DMS53 (cell line): ENCODE results near the gene SLC24A1.

Experiments
- DNase-seq: peaks from one replicate; lab custom pipeline; 2025; lab: John Stamatoyannopoulos, UW

SLC24A1 gene

GRCh38 chr15:65618560-65619109 lies 3.1 kb upstream of the SLC24A1 start:
- no peak for DNase-seq

- DNase-seq, result no peak
Observed at GRCh38 chr15:65619626-65620290, 2.0 kb upstream of the SLC24A1 start.

GRCh38 chr15:65620833-65621232 lies 905 bp upstream of the SLC24A1 start:
- no peak for DNase-seq

GRCh38 chr15:65623103-65623502 lies 1.4 kb downstream of the SLC24A1 start:
- DNase-seq, result no peak

GRCh38 chr15:65626856-65627255 lies 5.1 kb downstream of the SLC24A1 start:
- DNase-seq, result no peak

GRCh38 chr15:65629548-65629947 lies 7.8 kb downstream of the SLC24A1 start:
- DNase-seq, result no peak

GRCh38 chr15:65630760-65631159 lies 9.0 kb downstream of the SLC24A1 start:
- DNase-seq, result no peak

GRCh38 chr15:65631503-65631902 lies 9.8 kb downstream of the SLC24A1 start:
- no peak for DNase-seq

GRCh38 chr15:65632780-65633375 lies 11.1 kb downstream of the SLC24A1 start:
- no peak for DNase-seq

GRCh38 chr15:65633752-65634151 lies 12.0 kb downstream of the SLC24A1 start:
- DNase-seq, result no peak

- DNase-seq, result no peak
Observed at GRCh38 chr15:65634356-65634755, 12.6 kb downstream of the SLC24A1 start.

- no peak for DNase-seq
Observed at GRCh38 chr15:65638109-65638508, 16.4 kb downstream of the SLC24A1 start.

- peak; percentile 81 for DNase-seq
Observed at GRCh38 chr15:65638681-65639089, 16.9 kb downstream of the SLC24A1 start.

- no peak for DNase-seq
Observed at GRCh38 chr15:65639509-65639908, 17.8 kb downstream of the SLC24A1 start.

GRCh38 chr15:65641768-65642475 lies 20.2 kb downstream of the SLC24A1 start:
- DNase-seq, result no peak

GRCh38 chr15:65642594-65642993 lies 20.9 kb downstream of the SLC24A1 start:
- no peak for DNase-seq

- no peak for DNase-seq
Observed at GRCh38 chr15:65644282-65644681, 22.5 kb downstream of the SLC24A1 start.

- DNase-seq, result no peak
Observed at GRCh38 chr15:65645392-65645791, 23.7 kb downstream of the SLC24A1 start.

GRCh38 chr15:65646486-65646885 lies 24.7 kb downstream of the SLC24A1 start:
- no peak for DNase-seq

- DNase-seq, result no peak
Observed at GRCh38 chr15:65650312-65651041, 28.7 kb downstream of the SLC24A1 start.

GRCh38 chr15:65651042-65651322 lies 29.2 kb downstream of the SLC24A1 start:
- DNase-seq, result no peak
